ENCODE data around the gene ADAT1.

Gene ADAT1, protein sequence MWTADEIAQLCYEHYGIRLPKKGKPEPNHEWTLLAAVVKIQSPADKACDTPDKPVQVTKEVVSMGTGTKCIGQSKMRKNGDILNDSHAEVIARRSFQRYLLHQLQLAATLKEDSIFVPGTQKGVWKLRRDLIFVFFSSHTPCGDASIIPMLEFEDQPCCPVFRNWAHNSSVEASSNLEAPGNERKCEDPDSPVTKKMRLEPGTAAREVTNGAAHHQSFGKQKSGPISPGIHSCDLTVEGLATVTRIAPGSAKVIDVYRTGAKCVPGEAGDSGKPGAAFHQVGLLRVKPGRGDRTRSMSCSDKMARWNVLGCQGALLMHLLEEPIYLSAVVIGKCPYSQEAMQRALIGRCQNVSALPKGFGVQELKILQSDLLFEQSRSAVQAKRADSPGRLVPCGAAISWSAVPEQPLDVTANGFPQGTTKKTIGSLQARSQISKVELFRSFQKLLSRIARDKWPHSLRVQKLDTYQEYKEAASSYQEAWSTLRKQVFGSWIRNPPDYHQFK

DNA sequence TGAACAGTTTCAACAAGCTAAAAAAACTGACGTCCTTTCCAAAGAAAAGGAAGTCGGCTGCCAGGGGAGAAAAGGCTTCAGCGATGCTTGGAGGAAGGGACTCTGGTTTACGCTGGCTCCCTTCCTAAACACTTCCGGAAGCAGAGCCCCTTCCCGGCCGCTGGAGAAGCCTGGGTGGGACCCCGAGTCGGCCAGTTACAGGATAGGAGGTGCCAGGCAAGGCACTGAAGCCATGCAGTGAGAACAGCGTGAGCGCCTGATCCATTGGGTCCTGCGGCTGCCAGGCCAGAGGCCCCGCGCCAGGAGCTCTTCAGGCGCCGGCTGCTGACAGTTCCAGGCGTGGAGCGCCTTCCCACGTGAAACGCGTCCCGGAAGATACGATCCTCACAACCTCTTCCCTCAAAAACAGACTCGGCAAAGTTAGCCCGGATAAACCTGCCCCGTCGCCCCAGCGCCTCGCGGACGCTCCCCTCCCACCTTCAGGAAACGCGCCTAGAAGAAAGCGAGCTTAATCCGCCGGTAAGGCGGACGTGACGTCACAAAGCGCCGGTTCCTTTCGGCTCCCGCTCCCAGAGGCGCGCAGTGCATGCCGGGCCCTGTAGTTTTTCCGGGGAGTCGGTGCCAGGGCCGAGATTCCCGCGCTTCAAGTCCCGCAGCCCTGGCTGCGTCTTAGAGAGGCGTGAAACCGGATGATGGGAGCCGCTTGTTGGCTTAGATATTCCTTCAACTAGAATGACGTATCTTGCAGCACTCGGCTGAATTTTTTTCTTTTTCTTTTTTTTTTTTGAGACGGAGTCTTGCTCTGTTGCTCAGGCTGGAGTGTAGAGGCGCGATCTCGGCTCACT is at the start of gene ADAT1:
ADAT1 (minus strand) TSS at position 521 of the 845 bp plus-strand sequence. CDS start 2,482 bp downstream, outside the sequence.
- DNase-seq, result peak; percentile 79

DNA sequence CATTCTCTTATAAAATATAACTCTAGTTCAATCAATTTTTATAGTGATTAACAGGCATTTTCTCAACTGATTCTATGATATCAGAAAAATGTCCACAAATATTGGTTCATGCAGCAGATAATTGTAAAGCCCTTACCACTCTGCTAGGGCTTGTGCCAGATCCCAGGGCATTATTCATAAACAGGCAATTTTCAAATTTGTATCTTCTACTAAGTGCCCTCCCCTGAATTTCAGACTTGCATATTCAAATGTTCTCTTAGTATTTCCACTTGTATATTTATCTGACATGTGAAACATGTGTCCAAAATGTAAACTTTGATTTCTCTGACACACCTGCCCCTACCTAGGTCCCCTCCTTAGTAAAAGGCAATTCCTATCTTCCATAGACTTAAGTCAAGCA is 44.4 kb upstream of the ADAT1 start:
- DNase-seq, result no peak

DNA sequence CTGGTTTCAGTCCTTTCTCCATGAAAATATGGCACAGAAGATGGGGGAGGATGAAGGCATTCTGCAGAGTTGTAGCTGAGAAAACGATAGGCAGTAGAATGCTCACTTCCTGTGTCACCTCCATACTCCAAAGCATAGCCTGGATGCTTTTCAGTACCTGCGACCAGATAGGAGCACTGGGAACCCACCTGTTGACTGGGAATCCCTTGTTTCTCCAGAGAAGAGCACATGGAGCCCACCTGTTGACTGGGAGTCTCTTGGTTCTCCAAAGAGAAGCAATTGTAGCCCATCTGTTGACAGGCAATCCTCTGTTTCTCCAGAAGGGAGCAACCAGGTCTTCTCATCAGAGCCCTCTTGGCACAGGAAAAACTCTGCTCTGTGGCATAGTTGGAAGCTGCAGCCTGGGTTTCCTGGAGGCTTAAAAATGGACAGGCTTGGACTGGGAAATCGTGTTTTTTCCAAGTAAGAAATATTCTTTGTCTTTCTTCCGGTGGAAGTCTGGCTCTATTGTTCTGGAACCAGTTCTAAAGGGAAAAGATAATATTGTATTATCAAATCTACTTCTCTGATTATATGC is 37.7 kb upstream of the ADAT1 start:
- no peak for DNase-seq

DNA sequence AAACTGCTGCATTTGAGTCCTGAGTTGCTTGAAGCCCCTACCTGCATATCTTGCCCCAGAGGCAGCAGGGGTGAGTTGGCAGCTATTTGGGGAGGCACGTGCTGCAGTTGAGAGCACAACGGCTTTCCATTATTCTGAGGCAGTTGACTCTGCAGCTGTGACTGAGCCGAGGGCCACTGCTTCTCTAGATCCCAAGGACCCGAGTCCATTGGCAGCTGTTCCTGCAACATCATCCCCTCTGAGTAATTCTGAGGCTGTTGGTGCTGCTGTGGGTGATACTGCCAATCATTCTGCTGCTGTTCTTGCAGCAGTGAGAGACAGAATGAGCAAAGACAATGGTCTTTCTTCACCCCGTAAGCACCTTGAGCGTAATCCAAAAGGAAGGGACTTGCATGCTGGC is 37.2 kb upstream of the ADAT1 start:
- no peak for DNase-seq

DNA sequence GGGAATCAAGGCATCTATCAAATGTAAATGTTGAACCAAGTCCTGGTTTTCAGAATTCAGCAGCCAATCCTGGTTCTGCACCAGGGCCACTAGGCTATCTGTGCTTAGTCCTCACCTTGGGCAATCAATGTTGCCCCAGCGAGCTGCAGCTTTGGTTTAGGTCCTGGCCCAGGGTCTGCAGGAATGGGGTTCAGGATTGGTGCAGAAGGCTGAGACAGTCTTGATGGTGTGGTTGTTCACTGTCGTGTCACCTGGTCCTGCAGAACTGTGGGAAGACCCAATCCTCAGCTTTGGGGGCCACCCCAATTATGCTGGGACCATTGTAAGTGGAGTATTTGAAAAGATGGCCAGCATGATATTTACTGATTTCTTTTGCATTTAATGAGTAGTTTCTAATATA is 35.1 kb upstream of the ADAT1 start:
- DNase-seq, result no peak

DNA sequence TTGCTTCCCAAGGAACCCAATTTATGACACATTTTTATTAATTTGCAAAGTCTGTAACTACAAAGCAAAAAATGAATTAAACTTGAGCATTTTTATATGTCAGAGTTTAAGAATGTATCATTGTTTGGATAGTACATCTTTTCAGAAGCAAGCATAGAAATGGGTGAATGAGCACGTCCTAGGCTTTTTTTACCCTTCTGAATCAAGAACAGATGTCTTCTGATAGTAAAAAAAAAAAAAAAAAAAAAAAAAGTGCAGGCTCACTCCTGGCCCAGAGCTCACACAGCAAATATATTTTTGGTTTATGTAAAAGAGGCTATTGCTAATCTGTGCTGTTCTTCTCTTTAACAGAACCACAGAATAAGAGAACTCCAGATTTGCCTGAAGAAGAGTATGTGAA is 30.8 kb upstream of the ADAT1 start:
- no peak for DNase-seq

DNA sequence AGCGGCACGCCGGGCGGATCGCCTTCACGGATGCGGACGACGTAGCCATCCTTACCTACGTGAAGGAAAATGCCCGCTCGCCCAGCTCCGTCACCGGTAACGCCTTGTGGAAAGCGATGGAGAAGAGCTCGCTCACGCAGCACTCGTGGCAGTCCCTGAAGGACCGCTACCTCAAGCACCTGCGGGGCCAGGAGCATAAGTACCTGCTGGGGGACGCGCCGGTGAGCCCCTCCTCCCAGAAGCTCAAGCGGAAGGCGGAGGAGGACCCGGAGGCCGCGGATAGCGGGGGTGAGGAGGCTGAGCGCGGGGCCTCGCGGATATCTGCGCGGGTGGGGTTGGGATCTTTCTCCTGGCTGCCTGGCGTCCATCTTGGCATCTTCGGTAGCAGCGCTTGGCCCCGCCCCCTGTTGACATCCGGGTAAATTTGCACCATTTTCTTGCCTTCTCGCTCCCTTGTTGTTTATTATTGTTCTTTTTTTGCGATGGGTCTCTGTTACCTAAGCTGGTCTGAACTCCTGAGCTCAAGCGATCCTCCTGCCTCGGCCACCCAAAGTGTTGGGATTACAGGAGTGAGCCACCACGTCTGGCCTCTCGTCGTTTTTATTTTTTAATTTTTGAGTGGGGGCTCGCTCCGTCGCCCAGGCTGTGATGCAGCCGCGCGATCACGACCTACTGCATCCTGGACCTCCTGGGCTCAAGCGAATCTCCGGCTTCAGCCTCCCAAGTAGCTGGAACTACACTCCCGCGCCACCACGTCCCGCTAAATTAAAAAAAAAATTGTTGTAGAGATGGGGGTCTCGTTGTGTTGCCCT is 25.4 kb upstream of the ADAT1 start:
- DNase-seq, result no peak

DNA sequence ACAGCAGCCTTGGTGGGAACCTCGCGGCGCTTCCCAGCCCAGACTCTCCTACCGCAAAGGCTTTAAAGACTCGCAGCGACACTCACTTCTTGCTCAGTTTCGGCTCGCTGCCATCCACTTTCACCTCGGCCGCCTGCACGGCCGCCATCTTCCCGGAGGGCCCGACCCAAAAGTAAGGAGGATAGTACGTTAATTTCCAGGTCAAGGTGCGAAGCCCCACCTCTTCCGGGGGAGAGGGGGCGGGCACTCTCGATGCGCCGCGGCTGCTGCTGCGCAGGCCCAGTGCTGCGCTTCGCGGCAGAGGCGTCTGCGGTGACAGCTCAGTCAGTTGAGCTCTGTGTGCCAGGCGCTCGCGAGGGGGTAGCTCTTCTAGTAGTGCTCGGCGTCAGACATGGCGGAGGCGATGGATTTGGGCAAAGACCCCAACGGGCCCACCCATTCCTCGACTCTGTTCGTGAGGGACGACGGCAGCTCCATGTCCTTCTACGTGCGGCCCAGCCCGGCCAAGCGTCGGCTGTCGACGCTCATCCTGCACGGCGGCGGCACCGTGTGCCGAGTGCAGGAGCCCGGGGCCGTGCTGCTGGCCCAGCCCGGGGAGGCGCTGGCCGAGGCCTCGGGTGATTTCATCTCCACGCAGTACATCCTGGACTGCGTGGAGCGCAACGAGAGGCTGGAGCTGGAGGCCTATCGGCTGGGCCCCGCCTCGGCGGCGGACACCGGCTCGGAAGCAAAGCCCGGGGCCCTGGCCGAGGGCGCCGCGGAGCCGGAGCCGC is 24.6 kb upstream of the ADAT1 start, which contains the start of the genes KARS1 and TERF2IP:
KARS1 (minus strand) TSS at position 174 of the 773 bp plus-strand sequence; CDS start at position 148, 26 bp downstream.
TERF2IP (plus strand) TSS at position 282 of the 773 bp plus-strand sequence; CDS start at position 392, 110 bp downstream.
- peak; percentile 62 for DNase-seq

DNA sequence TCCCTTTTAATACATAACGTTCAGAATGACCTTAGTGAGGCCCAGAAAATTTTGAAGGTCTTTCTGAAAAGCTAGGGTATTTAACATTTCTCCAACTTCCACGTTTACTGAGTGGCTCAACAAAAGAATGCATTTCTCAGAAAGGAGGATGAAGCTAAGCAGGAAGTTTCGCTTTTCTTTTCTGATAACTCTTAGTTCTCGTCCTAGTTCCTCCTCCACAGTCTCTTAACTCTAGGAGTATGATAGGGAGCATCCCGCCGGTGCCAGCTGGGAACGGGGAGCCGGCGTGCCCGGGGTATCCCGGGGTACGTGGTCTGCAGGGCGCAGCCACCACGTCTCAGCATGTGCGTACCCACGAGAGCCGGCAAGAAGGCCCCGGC is 24.0 kb upstream of the ADAT1 start:
- DNase-seq, result no peak

DNA sequence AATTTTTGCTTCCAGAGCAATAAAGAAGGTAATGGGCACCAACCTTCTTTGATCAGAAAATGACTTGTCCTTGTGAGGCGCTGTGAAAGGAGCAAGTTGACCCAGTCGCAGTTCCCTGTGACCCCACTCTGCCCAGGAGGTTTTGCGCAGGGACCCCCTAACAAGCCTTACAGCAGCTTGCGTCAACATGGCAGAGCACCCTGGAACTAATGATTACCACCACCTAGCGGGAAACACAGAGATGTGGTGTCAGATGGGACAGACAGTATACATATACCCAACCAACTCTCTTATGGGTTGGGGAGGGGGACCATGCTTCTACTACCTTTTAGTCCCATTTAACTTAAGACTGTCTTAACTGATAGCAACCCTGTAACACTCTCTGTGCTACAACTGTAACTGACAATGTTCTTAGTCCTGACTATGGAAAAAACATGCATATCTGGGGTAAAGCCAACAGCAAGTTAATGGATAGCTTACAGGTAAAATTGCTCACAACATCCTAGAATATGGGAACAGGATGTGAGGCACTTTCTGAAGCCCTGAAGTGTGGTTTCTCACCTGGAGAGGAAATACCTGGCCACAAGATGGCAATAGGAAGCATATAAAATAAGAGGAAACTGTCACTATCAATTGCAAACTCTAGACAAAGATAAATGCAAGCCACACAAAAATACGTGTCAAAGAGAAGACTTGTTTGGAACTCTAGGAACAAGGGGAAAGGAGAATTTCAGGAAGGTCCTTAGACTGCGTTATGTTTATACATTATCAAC is 21.3 kb upstream of the ADAT1 start:
- no peak for DNase-seq

DNA sequence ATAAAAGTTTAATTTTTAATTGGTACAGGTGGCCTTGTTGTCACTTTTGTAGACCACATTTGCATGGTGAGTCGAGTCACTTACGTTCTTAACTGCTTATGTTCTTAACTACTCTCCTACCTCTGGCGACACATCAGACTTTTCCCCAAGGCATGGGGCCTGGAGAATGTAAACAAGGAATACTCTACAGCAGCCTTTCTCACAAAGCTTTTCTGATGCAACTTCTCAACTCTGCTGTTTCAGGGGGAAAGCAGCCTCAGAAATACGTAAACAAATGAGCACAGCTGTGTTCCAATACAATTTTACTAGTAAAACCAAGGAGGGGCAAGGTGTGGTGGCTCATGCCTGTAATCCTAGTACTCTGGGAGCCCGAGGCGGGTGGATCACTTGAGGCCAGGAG is 17.5 kb upstream of the ADAT1 start:
- DNase-seq, result no peak

DNA sequence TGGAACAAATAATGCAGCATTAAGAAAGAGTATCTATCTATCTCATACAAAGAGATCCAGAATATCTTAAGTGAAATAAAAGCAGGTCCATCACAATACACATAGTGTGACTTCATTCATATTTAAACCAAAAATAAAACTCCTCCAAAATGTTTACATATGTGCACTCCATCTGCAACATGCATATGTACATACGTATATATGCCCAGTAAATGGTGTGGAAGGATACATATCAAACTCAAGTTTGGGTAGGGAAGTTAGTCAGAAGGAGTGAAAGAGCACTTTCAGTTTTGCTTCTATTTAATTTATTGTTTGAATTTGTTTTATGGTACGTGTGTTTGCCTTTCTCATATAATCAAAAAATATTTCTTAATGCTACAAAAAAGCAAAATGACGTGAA is 12.0 kb upstream of the ADAT1 start:
- DNase-seq, result no peak

DNA sequence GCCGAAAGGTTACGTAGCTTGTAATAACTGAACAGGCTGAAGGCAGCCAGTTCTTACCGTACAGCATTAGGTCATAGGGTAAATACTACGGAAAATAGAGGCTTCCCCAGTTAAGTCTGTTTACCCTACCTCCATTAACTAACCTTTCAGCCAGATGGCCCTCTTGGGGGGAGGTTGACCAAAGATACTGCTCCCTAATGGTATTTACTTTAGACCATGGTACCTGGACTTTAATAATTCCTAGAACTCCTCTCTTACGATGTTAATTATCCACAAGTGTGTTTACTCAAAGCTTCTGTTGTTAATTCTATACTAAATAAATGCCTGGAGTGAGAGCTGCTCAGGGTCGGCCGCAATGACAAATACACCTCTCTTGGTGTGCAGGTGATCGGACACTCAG is 9.8 kb upstream of the ADAT1 start:
- DNase-seq, result no peak

DNA sequence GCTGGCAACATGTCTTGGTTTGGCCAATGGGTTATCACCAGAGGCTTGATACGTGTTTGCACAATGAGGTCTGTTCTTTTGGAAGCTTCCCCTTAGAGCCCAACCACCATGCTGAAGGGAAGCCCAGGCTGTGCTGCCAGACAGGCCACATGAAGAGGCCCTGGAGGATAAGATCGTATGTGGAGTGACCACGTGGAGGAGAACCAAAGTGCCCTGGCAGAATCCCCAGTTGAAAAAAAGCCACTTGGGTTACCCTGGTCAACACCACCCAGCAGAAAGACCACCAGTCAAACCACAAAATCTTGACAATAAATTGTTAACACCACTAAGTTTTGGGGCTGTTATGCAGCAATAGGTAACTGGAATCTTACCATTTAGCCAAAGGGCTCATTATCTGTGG is 7.0 kb upstream of the ADAT1 start:
- DNase-seq, result no peak

DNA sequence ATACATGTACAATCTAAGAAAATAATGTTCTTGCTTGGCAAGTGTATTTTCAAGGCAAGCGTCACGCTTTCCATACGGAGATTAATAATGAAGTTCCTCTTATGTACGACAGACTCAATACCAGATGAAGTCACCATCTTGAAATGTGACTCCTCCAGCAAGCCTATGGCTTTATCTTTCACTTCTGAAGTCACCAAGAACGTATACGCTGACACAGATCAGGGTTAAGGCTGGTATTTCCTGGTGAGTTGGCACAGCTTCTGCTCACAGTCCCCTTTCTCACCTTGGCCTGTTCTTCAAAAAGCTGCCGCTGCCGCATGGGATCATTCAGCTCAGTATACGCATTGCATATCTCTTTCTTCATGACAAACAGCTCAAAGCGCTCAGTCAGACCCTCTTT is 6.1 kb upstream of the ADAT1 start:
- no peak for DNase-seq

DNA sequence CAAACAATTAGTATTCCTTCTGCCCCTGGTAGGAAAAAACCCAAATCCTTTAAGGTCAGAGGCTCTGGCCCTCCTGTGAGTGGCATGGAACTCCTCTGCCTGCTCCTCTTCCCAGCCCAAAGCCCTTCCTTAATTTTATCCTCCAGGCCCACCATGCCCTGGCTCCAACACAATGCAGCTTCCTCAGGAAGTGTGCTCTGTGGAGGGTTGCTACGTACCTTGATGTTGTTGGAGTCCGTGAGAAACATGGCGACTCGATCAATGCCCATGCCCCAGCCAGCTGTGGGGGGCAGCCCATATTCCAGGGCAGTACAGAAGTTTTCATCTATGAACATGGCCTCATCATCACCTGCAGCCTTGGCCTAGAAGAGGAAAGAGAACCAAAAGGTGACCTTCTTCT is 5.3 kb upstream of the ADAT1 start:
- DNase-seq, result no peak

DNA sequence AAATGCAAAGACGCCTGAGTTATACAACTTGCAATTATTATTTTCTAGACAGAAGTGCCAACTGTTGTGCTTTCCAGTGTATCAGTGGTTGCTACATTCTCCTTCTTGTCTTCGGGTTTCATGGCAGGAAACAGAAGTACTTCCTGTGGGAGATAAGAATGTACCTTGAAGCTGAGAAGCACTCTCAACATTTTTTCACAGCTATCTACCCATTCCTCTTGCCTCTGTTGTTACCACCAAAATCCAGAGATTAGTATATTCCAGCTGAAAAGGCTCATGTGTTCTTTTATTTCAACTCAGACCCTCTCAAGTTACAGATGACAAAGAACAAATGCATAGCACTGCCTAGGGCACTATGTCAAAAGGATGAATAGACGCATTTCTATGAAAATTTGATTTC is 4.8 kb upstream of the ADAT1 start:
- DNase-seq, result no peak

DNA sequence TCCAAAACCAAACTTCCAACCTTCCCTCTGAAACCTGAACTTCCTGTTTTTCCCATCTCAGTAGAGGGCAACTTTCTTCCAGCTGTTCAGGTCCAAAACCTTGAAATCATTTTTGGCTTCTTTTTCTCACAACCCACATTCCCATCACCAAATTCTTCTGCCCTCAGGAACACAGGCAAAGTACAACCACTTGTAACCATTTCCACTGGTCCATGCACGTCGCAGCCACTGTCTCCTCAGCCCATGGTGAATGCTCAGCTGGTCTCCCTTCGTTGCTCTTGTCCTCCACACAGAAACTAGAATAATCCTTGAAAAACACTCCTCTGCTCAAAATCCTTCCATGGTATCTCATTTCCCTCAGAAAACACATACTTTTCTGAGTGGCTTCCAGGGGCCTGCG is 3.7 kb upstream of the ADAT1 start:
- DNase-seq, result no peak

DNA sequence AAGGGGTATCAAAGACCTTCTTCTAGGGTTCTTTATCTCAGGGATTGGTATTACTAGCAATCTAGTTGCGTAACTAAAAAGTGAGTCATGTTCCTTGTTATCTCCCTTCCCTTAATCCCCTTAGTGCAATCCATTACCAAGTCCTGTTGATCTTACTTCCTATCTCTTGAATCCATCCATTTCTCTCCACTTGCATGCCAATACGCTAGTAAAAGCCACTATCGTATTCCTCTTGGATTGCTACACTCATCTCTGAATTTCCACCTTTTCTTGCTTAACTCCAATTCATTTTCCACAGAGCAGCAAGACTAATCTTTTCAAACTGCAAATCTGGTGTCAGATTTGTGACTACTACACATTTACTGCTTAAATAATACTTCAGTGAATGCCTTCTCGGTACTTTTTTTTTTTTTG is 1.8 kb upstream of the ADAT1 start:
- DNase-seq, result no peak

DNA sequence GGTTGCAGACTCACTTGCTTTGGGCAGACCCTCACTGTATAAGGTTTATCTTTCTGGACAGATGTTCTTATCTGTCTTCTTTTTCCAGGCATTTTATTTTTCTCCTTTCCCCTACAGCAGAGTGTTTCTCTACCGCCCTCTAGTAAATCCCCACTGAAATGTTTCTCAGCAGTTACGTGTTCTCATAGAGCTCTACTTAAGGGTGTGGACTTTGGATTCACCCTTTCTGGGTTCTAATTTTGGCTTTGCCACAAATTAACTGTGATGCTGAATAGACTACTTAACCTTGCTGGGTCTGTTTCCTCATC is 2.0 kb downstream of the ADAT1 start:
- DNase-seq, result no peak
